HG02973 (cell line): ENCODE data around the gene PTCSC3.
"Not testable (repeated sequence)": the region's sequence is repeated elsewhere in the genome, so short reads cannot be mapped to it uniquely, and the experiment has no call there.

Source experiments
- ATAC-seq: cut with Tn5 transposase; IDR thresholded peaks from one replicate; pipeline ENCODE4 v1.9.1; 2021; ENCODE audit warnings: moderate library complexity; ENCODE audit not compliant: unreplicated experiment

Gene PTCSC3

GRCh38 chr14:36174767-36175424 is 1.6 kb downstream of the PTCSC3 start:
- ATAC-seq = no peak

GRCh38 chr14:36173161-36173560 is 3.4 kb downstream of the PTCSC3 start:
- ATAC-seq = no peak

- ATAC-seq = no peak
Observed at GRCh38 chr14:36171607-36172006, 4.9 kb downstream of the PTCSC3 start.

DNA sequence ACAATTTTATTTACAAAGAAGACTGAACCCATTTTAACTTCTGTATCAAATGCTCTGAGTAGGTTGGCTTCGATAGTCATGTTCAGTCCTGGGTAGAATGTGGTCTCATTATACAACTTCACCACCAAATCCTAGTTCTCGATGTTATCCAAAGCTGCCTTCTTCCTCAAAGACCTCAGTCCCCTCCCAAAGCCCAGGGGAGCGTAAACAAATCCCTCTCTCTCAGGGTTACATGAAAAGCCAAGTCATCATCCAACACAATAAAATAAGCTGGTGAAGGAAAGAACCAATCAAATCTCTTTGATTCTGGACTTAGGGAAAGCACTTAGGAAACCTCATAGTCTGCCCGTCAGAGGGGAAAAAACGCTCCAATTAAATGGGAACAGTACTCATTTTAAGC is 9.1 kb downstream of the PTCSC3 start:
- ATAC-seq = no peak

GRCh38 chr14:36163451-36163850 is 13.1 kb downstream of the PTCSC3 start:
- no peak for ATAC-seq

DNA sequence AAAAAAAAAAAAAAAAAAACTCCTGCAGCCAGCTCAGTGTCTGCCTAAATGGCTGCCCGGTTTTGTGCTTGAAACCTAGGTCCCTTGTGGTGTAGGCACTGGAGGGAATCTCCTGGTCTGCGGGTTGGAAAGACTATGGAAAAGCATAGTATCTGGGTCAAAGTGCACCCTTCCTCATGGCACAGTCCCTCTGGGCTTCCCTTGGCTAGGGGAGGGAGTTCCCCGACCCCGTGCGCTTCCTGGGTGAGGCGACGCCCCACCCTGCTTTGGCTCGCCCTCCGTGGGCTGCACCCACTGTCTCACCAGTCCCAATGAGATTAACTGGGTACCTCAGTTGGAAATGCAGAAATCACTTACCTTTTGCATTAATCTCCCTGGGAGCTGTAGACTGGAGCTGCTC is 14.3 kb downstream of the PTCSC3 start:
- no peak for ATAC-seq

GRCh38 chr14:36161776-36162175 is 14.7 kb downstream of the PTCSC3 start:
- no peak for ATAC-seq

GRCh38 chr14:36151335-36151734 is 25.2 kb downstream of the PTCSC3 start:
- no peak for ATAC-seq

DNA sequence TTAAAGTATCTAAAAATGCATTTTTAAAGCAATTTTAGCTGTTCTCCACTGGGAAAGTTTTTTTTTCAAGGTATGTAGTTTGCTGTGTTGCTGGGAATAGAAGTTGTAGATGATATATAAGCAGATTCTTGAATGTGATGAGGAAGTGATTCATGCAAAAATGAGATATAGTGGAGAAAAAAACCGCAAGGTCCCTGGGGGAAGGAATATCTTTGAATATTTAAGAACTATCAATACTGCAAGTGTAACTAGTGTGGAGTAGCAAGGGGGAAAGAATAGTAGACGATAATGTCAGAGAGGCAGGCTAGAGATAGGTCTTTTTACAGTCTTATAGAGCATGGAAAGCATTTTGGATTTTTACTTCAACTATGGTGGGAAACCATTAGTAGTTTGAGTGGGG is 42.5 kb downstream of the PTCSC3 start:
- ATAC-seq = no peak

- ATAC-seq = no peak
Observed at GRCh38 chr14:36132826-36133225, 43.7 kb downstream of the PTCSC3 start.

GRCh38 chr14:36130186-36130585 is 46.3 kb downstream of the PTCSC3 start:
- ATAC-seq = no peak

DNA sequence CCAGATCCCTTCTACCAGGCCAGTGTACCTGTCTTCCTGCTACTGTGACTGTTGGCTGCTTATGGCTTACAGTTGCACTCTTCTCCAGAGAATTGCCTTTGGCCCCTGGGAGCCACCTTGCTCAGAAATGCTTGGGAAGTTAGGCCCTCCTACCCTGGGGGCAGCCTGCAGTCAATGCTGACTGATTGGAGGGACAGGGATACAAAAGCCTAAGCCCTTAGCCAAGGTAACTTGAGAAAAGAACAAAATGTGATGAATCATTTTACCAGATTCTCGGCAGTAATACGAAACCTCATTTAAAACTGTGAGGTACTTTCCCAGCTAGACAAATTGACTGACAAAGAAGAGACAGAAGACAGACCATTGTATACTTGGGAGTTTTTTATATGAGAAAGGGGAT is 47.3 kb downstream of the PTCSC3 start:
- no peak for ATAC-seq

GRCh38 chr14:36113341-36113740 is 63.2 kb downstream of the PTCSC3 start:
- no peak for ATAC-seq

DNA sequence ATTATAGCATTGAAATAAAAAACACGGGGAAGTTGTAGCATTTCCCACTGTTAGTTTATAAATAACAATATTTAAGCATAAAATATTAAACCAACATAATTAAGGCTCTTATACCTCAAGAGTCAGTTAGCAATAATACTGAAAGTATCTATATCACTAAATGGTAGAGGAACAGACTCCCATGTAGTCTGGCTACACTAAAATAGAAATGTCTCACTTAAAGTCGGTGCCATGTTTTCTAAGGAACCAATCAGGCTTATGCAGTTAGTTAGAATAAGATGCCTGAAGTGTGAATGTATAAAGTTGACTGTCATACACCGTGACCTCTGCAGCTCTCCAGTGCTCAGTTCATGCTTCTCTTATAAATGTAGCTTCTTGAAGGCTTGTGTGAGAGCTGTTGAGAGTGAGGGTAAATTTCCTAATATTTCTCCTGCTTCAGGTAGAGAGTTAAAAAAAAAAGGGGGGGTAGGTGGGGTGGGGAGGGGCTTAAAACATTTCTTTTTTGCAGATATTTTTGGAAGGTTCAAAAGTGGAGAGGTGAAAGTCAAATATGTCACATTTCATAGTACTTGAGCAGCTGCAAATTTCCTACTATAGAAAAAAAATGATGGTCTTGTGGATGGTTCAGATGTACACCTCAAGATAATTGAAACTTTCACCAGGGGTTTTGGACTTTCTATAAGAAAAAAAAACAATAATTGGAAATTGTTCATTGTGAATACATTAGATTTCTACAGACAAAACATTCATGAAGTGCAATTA is 64.5 kb downstream of the PTCSC3 start:
- no peak for ATAC-seq

GRCh38 chr14:36105401-36105800 is 71.1 kb downstream of the PTCSC3 start:
- no peak for ATAC-seq

DNA sequence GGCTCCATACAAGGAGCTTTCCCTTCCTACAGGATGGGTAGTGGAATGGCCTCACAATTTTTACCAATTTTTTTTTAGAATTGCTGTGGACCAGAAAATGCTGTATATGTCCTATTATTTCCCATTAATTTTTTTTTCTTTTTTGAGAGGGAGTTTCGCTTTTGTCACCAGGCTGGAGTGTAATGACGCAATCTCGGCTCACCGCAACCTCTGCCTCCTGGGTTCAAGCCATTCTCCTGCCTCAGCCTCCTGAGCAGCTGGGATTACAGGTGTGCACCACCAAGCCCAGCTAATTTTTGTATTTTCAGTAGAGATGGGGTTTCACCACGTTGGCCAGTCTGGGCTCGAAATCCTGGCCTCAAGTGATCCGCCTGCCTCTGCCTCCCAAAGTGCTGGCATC is 72.3 kb downstream of the PTCSC3 start:
- ATAC-seq = not testable (repeated sequence)

DNA sequence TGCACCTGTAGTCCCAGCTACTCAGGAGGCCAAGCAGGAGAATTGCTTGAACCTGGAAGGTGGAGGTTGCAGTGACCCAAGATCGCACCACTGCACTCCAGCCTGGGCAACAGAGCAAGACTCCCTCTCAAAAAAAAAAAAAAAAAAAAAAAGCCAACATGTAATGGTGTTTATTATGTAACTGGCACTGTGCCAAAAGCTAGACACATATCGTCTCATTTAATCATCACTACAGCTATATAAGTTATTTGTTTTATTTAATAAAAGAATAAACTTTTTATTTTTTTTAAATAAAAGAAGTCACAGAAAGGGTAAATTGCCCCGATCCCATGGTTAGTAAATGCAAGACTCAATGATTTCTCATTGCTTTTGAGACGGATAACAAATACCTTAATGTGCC is 76.9 kb downstream of the PTCSC3 start:
- ATAC-seq = no peak

- ATAC-seq = no peak
Observed at GRCh38 chr14:36097356-36097755, 79.2 kb downstream of the PTCSC3 start.

DNA sequence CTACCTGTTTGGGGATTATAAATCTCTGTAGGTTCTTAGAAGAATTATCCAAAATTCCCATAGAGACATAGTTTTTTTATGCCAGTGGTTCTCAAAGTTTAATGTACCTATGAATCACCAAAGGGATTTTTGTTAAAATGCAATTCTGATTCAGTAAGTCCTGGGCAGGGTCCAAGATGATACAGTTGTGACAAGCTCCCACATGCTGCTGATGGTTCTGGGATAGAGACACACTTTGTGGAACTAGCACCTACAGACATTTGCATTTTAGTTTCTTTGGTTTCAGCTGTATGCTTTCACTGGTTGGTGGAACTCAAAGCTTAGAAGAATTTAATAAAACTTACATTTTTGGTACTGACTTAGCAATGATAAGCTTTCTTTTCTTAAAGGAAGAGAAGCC is 80.4 kb downstream of the PTCSC3 start:
- no peak for ATAC-seq

- ATAC-seq = no peak
Observed at GRCh38 chr14:36094963-36095362, 81.6 kb downstream of the PTCSC3 start.

DNA sequence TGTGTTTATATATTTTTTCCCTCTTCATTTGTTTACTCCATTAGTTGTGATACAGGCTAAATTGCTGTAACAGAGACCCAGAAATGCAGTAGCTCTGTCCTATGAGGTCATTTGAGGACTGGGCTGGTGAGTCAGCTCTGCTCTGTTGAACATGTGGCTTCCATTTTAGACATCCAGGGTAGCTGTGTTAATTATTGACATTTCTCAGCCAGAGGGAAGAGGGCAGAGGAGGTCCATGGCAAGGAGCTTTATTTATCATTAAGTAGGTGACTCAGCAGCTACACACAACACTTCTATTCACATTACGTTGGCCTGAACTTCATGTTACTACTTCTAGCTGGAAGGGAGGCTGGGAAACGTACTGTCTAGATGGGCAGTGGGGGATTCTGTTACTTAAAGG is 85.4 kb downstream of the PTCSC3 start:
- peak; percentile 53 for ATAC-seq

DNA sequence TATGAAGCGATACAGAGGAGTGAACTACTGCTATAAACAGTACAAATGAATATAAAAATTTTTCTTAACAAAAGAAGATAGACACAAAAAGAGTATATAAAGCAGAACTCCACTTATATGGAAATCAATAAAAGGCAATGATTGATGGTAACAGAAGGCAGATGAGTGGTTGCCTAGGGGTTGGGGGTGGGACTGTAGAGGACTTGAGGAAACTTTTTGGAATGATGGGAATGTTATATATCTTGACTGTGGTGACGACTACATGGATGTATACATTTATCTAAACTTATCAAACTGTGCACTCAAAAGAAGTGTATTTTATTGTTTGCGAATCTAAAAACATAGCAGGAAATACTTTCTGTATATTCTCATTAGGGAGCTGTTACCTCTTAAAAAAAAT is 89.1 kb downstream of the PTCSC3 start:
- no peak for ATAC-seq
